HepG2 (cell line): ENCODE results near the gene JADE3.

Experiments used
- BCL6 ChIP-seq: IDR thresholded peaks from 2 replicates; pipeline ENCODE4 v1.6.1; 2016; ENCODE audit warnings: missing genetic modification reagents, missing compliant biosample characterization
- BHLHE40 ChIP-seq: IDR thresholded peaks from 2 replicates; pipeline ENCODE4 v1.6.1; 2011; ENCODE audit warnings: low read length, improper control_type of control experiment
- HNRNPK ChIP-seq: fragments of 200-400 bp; formaldehyde crosslinking; IDR thresholded peaks from 2 replicates; pipeline ENCODE4 v1.6.1; 2018; ENCODE audit warnings: low read length, low read depth, moderate library complexity, mild to moderate bottlenecking; ENCODE audit not compliant: poor library complexity, severe bottlenecking
- JUN ChIP-seq: sonication (generic); formaldehyde crosslinking; IDR thresholded peaks from 2 replicates; pipeline ENCODE4 v1.4.0; 2020; ENCODE audit warnings: mild to moderate bottlenecking, missing genetic modification reagents
- KDM4B ChIP-seq: sonication (generic); formaldehyde crosslinking; IDR thresholded peaks from 2 replicates; pipeline ENCODE4 v1.4.0; 2020; ENCODE audit warnings: missing genetic modification reagents
- MAFG ChIP-seq: sonication (generic); formaldehyde crosslinking; IDR thresholded peaks from 2 replicates; pipeline ENCODE4 v1.5.1; 2020; ENCODE audit warnings: mild to moderate bottlenecking, missing genetic modification reagents
- POLR2AphosphoS5 ChIP-seq: IDR thresholded peaks from 2 replicates; pipeline ENCODE4 v1.6.1; 2012; ENCODE audit warnings: low read depth, low read length
- RAD21 ChIP-seq: fragments of 450-650 bp; formaldehyde crosslinking; IDR thresholded peaks from 2 replicates; pipeline ENCODE4 v1.5.0; 2020; ENCODE audit warnings: mild to moderate bottlenecking
- RFX5 ChIP-seq: IDR thresholded peaks from 2 replicates; pipeline ENCODE4 v1.6.1; 2011; ENCODE audit warnings: low read depth, low read length, improper control_type of control experiment
- ZNF207 ChIP-seq: fragments of 450-650 bp; IDR thresholded peaks from 2 replicates; pipeline ENCODE4 v1.6.1; 2016; ENCODE audit warnings: antibody characterized with exemption, borderline replicate concordance
- ZNF263 ChIP-seq: sonication (generic); formaldehyde crosslinking; IDR thresholded peaks from 2 replicates; pipeline ENCODE4 v1.4.0; 2020; ENCODE audit warnings: missing genetic modification reagents
- ZNF674 ChIP-seq: sonication (generic); formaldehyde crosslinking; IDR thresholded peaks from 2 replicates; pipeline ENCODE4 v1.5.0; 2020; ENCODE audit warnings: low read depth, mild to moderate bottlenecking, missing genetic modification reagents
- ZNF792 ChIP-seq: IDR thresholded peaks from 2 replicates; pipeline ENCODE4 v1.6.1; 2016

GRCh38 chrX:47097018-47097417, 184.8 kb downstream of the JADE3 start:
- TF ChIP-seq BHLHE40 (no peak), POLR2AphosphoS5 (no peak), ZNF263 (CRISPR knock-in tag) (no peak), ZNF792 (CRISPR knock-in tag) (no peak), BCL6 (CRISPR knock-in tag) (no peak), KDM4B (no peak), MAFG (CRISPR knock-in tag) (no peak), ZNF674 (CRISPR knock-in tag) (no peak), RAD21 (CRISPR knock-in tag) (no peak), RFX5 (no peak), JUN (CRISPR knock-in tag) (no peak), HNRNPK (no peak), ZNF207 (no peak)
